GM12891 (cell line): Measurements from ENCODE around the gene SREBF1.

Experiments used
- DNase-seq: peaks from one replicate; pipeline ENCODE4 v3.0.0; 2011; ENCODE audit warnings: low spot score; ENCODE audit not compliant: insufficient read length
- FAIRE-seq: peaks from 2 replicates; lab custom pipeline; 2011; peaks lifted over from hg19 to GRCh38; lab: Jason Lieb, UNC
- PAX5 ChIP-seq: IDR thresholded peaks from 2 replicates; pipeline ENCODE4 v1.6.1; 2011; ENCODE audit warnings: low read length, moderate library complexity, mild to moderate bottlenecking; ENCODE audit not compliant: insufficient read depth, severe bottlenecking
- POLR2A ChIP-seq: IDR thresholded peaks from 2 replicates; pipeline ENCODE4 v1.6.1; 2011; ENCODE audit warnings: low read depth, low read length, control low read depth
- POLR2AphosphoS5 ChIP-seq: IDR thresholded peaks from 2 replicates; pipeline ENCODE4 v1.6.1; 2011; ENCODE audit warnings: low read depth, low read length, control low read depth
- POU2F2 ChIP-seq: IDR thresholded peaks from 2 replicates; pipeline ENCODE4 v1.6.1; 2011; ENCODE audit warnings: low read depth, mild to moderate bottlenecking, control low read depth, low read length, moderate library complexity
- SPI1 ChIP-seq: IDR thresholded peaks from 2 replicates; pipeline ENCODE4 v1.6.1; 2011; ENCODE audit warnings: low read depth, low read length, control low read depth
- TAF1 ChIP-seq: IDR thresholded peaks from 2 replicates; pipeline ENCODE4 v1.6.1; 2011; ENCODE audit warnings: low read depth, low read length, control low read depth

SREBF1 gene

DNA sequence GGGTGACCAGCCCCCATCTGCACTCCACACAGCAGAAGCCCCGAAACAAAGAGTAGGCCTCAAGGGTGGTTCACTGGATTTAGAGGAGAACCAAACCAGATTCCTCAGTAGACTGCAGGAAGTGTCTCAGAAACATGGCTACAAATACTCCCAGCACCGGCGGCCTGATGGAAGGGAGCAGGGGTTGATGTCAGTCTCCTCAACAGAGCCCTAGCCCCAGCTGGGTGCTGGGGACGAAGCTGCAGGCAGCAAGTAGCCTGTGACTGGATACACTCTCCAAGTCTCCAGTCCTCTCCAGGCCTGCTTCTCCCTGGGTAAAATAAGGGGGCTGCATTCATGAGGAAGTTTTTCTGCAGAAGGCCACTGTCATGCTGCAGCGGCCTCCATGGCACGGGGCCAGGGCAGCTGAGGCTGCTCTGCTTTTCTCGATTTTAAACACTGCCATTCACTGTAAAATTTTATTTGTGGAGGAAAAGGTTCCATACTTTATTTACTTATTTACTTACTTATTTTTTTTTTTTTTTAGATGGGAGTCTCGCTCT, 36.7 kb upstream of the SREBF1 start:
- DNase-seq (no peak), FAIRE-seq (no peak)
- TF ChIP-seq POLR2AphosphoS5, result no peak
- TF ChIP-seq TAF1, result no peak
- TF ChIP-seq POU2F2, result no peak
- no peak for TF ChIP-seq SPI1
- TF ChIP-seq PAX5, result no peak
- TF ChIP-seq POLR2A, result no peak

DNA sequence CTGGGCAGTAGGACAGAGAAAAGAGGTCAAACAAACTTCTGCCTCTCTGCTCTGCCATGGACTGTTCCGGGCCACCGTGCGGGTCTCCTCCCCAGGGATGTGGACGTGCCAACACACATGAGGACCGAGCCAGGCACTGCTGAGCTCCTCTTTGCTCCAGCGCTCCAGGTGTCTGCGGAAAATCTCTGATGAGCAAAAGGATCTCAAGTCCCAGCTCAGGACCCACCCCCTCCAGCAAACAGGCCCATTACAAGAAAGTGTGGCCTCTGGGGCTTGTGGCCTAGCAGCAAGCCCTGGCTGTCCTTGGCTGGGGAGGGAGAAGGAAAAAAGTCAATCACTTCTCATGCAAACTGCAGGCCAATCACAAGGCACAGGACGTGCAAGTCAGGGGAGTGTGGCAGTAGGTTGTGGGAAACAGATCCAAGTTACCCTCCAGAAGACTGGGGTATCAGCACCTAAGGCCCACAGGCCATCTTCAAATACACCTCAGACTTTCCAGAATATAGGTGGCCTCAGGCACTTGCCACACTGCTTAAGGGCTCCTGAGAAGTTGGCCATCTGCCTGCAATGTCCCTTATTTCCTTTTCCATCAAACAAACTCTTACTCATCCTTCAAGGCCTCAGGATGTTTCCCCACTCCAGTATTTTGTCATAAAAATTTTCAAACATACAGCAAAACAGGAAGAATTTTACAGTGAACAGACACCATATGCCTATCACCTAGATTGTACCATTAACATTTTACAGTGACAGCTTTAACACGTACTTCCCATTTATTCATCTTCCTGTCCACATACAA, 36.0 kb upstream of the SREBF1 start:
- FAIRE-seq (no peak), DNase-seq (no peak)
- TF ChIP-seq PAX5 (no peak), POU2F2 (no peak), POLR2AphosphoS5 (no peak), POLR2A (no peak)

DNA sequence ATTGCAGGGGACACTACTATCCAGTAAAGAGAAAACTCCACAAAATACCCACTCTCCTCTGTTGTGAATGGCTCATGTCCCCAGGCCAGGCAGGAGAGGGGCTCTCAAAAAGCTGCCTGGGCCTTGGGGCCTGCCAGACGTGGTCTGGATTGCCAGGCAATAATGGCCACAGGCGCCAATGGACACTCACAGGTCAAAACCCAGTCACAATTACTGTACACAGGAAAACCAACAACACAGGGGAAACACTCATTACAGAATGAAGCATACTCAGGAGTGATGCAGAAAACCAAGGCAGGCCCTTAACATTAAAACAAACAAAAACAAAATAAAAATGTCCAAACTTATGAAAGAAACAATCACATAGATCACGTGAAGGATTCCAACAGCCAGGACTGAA, 35.1 kb upstream of the SREBF1 start:
- no peak for DNase-seq
- no peak for FAIRE-seq
- TF ChIP-seq POLR2AphosphoS5, result no peak
- no peak for TF ChIP-seq POLR2A

DNA sequence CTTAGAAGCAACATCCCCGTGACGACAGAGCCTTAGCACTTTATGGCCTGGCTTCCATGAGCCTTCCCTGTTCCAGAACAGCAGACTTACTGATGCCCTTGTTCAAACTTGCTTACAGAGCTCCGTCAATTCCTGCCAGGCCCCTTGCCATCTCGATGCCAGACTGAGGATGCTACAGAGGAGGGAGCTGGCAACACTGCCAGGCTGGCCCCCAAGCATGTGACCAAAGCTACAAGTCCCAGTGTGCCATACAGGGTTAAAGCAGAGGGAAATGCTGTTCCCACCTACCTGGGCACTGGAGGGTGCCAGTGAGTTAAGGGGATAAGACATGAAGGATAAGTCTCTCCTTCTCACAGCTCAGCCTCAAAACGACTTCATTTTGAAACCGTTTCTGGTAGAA, 33.5 kb upstream of the SREBF1 start:
- FAIRE-seq (peak; percentile 71), DNase-seq (no peak)
- TF ChIP-seq SPI1 (no peak), TAF1 (no peak), POLR2A (no peak)

DNA sequence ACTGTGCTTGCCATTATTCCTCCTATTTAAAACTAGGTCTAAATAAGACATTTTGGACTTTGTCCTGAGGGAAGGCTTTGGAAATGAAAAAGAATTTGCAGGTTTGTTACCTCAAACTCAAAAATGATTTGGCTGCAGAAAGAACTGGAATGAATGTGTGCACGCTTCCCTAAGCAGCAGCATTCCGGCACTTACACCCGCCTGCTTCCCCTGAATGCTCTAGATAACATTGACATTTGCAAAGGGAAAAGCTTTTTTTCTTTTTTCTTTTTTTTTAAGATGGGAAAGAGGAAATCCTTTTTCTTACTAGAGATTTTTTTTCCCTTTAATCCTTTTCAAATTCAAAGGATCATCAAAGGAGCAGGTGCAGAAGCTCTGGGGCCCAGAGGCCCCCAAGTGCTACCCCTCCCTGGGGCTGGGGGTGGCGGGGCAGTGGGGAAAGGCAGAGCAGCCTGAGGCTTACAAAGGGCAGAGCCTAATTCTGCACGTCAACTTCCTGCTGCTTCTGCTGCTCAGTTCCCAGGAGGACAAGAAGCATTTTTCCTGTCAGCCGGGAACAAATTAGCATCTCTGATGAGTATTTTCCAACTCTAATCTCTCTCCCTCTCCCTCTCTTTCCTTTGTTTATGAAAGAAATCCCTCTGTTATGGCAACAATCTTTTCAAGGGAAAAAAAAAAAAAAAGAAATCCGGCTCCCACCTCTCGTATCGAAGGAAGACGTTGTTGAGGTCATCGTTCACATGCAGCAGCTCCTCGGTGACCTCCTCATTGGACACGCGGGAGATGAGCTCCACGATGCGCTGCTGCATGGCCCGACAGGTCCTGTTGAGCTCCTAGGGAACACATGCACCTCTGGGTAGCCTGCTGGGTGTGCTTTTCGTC, 32.1 kb upstream of the SREBF1 start:
- DNase-seq (no peak), FAIRE-seq (no peak)
- TF ChIP-seq TAF1 (no peak), PAX5 (no peak), POU2F2 (no peak), SPI1 (no peak), POLR2AphosphoS5 (no peak), POLR2A (no peak)

DNA sequence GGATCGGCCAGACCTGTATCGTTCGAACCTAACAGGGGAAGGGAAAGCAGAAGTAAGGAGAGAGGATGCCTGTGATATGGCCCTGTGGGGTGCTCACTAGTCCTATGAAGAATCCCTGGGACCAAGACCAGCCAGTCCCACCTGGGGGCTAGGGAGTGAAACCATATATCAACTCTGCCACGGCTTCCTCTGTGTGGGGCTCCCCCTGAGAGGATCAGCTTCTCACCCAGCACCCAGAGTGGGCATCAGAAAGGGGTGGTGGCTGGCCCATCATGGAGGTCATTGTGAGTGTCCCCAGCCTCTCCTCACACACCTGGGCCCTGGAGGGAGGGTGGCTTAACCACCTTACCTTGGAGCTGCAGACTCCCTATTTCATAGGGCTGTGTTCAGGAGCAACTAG, 30.1 kb upstream of the SREBF1 start:
- FAIRE-seq (no peak), DNase-seq (no peak)
- no peak for TF ChIP-seq POU2F2

DNA sequence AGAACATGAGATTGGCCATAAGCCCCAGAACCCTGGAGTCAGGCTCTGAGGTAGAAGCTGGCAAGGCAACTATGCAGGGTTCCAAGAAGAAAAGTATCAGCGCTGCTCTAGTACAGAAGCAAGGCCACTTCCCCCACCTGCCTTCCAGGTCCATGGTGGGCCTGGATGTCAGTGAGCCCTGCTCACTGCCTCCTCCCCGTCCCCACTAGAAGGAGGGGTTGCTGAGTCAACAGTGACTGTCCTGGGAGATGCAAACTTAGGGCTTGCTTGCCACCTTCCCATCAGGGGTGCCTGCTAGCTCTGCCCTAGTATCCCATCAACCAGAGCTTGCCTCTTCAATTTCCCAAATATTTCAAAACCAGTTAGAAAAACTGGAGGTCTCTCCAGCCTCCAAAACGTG, 29.6 kb upstream of the SREBF1 start:
- no peak for FAIRE-seq
- TF ChIP-seq POLR2AphosphoS5 (no peak), PAX5 (no peak), SPI1 (no peak), POLR2A (no peak), POU2F2 (no peak), TAF1 (no peak)
- DNase-seq, result no peak

DNA sequence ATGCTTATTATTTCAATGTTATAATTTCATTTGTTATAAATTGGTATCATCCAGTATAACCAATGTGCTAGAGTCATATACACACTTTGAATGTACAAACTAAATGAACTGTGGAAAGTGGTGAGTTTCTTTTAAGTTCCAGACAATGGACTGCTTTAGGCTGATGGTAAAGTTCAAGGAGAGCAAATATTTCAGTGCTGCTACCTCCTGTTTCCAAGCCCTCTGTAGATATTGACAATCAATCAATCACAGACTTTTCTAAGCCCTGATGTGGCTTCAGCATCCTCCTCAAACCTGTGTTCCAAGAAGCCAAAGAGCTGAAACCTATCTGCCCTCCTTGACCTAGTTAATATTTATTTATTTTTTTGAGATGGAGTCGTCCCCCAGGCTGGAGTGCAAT, 28.2 kb upstream of the SREBF1 start:
- DNase-seq (no peak), FAIRE-seq (no peak)
- TF ChIP-seq SPI1 (no peak), TAF1 (no peak), PAX5 (no peak), POLR2AphosphoS5 (no peak), POLR2A (no peak), POU2F2 (no peak)

DNA sequence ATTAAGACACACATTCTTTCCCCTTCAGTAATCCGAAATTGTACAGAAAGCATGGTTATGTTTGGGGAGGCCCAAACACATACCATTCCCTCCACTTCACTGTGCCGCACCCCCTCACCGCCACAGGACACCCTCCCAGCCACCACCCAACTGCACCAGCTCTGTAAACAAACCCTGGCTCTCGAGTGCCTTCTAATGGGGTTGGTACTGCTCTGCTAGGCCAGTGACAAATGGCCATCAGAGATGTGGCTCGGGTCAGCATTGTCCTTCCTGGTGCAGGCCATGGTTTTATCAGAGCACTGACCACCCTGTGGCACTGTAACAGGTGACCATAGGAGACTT, 24.0 kb upstream of the SREBF1 start:
- FAIRE-seq (no peak), DNase-seq (no peak)

DNA sequence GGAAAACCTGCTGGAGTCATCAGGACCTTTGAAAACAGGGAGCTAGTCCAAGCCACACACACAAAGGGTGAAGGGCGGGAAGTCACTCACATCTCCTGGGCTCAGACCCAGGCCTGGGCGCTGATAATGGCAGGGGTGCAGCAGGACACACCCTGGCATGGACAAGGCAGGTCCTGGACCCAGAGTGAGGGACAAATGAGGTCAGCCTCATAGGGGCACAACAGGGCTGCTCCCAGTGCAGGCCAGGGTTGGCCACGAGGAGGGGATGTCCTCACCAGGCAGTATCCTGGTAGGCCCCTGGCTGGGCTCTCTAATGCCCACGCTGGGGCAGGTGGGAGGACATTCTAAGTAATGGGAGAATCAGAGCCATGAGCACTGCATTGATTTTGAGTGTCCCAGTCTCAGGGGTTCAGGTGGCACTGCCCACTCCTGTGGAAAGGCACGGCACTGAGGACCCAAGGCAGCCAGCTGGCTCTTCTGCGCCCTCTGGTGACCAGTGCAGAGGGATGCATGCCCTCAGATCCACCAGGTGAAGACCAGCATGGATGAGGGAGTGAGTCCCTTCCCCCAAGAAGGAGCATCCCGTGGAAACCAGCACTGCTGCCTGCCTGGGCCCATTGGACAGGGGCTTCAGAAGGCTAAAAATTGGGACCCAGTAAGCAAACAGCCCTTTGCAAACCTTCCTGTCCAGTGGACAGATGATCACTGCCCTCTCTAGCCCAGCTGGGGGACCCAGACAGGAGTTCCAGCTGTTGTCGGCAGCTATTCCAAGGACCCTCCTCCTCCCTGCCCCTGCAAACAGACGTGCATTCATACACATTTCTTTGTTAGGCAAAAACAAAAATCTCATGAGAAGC, 23.4 kb upstream of the SREBF1 start:
- peak; percentile 95 for FAIRE-seq
- peak; percentile 79 for DNase-seq
- no peak for TF ChIP-seq TAF1

More for the DNA sequence above, 24.0 kb upstream of the SREBF1 start:
- TF ChIP-seq SPI1, result no peak
- TF ChIP-seq POLR2A, result no peak
- TF ChIP-seq TAF1, result no peak
- TF ChIP-seq PAX5, result no peak
- no peak for TF ChIP-seq POLR2AphosphoS5
- TF ChIP-seq POU2F2, result no peak
